Left cardiac atrium (tissue), 4 donors: Measurements from ENCODE around the gene C1GALT1. TPM values are rescaled to one million over a fixed set of nuclear protein-coding genes. Genes with fewer than 3 reads are reported as not detected.

Experiments used
- ATAC-seq, 2 donors: fragments of 200-7000 bp; cut with Tn5 transposase; one replicate each; pipeline ENCODE4 v1.9.1; 2020; ENCODE audit warnings: mild to moderate bottlenecking in 2 of 2, moderate library complexity in 2 of 2
- DNase-seq: peaks from one replicate; pipeline ENCODE4 v3.0.0-alpha.2; 2020
- intact Hi-C, 2 donors: fragments of 100-400 bp; cut with DNase I; formaldehyde crosslinking; loops; one replicate each; pipeline versions ENCODE4 v1.14.1 to v1.15.1; 2022 to 2023
- total RNA-seq, 2 donors: library from RNA; stranded (reverse); fragmentation: NEBNext Ultra II Directional; extraction: Animal tissue kit (Norgen Biotek cat#: 25700); gene quantifications; one replicate each; pipeline ENCODE4 v1.2.1, GENCODE V29; 2021
- donor health status: DM: no; HTN: yes; CAD: no.
- donor health status: DM: no; HTN: yes; CAD: no; lungs with severe emphysema.
- donor health status: DM: yes; HTN: yes; CAD: no.
- donor health status: Dilated cardiomyopathy.

The C1GALT1 gene
- total RNA-seq, 2 donors from 2014 or later: 17.2 to 21.6 TPM

DNA sequence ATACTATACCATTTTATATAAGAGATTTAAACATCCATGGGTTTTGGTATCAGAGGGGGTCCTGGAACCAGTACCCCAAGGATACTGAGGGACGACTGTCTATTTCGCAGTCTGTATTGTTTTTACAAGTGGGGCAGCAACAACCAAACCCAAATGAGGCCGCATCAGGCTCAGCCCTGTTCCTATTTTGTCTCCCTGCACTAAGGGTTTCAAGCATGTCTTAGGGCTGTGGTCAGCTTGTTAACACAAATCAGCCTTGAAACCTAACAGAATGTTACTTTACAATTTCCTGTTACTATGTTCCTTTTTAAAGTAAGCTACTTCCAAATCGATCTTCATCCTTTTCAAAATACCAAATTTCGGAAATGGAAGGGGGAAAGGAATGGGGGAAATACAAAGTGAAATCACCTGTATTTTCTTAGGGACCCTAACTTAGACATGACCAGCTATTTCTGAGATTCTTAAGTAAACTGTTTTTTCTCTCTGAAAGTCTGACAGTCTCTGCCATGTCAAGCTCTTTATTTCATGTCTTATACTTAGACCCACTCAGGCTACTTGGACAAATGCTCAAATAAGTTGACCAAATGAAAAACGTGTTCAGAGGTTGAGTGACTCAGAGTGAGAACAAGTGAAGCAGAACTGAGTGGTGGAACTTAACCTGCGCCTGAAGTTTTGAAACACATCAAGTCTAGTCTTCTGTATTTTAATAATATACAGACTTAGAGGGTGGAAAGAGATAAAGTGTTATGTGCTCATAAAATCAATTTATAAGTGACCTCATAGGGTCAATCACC lies 75.8 kb downstream of the C1GALT1 start:
- ATAC-seq (peak; percentile 15 to 38), DNase-seq (no peak)
- intact Hi-C loops: no loop called here

DNA sequence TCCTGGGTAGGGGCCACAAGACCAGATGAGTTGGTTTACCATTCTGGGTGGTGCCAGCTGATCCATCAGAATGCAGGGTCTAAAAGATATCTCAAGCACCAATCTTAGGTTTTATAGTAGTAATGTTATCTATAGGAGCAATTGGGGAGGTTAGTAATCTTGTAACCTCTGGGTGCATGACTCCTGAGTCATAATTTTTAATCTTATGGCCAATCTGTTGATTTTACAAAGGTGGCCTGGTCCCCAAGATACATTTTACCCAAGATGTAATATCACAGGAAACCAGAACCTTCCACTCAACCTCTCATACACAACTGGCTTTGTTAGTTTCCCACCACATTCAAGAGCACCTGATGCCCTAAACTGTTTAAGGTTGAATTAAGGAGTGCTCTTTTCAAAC lies 79.5 kb downstream of the C1GALT1 start:
- intact Hi-C loops: no loop called here
- DNase-seq (no peak), ATAC-seq (no peak)

DNA sequence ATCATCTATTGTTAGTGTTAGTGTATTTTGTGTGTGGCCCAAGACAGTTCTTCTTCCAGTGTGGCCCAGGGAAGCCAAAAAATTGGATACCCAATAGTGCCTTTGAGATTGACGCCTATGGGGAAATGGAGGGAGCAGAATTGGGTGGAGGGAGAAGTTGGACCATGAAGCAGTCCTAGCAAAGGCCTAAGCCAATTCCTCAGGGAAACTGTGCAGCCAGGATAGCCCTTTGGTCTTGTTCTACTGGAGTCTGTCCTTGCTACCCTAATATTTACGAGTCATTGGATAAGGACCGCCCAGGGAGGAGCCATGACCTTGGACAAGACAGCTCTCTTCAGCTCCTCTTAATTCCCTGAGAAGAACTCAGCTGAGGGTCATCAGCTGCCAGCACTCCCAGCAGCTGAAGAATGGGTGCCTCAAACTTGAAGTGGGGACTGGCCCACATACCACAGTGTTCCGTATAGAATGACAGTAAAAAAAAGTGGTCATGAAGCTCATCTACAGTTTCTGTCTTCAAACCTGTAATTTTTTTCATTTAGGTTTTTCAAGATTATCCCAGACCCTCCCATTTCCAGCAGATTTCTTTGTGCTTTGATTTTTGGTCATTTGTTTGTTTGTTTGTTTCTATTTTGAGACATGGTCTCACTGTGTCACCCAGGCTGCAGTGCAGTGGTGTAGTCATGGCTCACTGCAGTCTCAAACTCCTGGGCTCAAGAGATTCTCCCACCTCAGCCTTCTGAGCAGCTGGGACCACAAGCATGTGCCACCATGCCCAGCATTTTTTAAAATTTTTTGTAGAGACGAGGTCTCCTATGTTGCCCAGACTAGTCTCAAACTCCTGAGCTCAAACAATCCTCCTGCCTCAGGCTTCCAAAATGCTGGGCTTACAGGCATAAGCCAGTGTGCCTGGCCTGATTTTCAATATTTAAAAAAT lies 81.2 kb downstream of the C1GALT1 start:
- ATAC-seq (no peak), DNase-seq (no peak)
- intact Hi-C loops: no loop called here

DNA sequence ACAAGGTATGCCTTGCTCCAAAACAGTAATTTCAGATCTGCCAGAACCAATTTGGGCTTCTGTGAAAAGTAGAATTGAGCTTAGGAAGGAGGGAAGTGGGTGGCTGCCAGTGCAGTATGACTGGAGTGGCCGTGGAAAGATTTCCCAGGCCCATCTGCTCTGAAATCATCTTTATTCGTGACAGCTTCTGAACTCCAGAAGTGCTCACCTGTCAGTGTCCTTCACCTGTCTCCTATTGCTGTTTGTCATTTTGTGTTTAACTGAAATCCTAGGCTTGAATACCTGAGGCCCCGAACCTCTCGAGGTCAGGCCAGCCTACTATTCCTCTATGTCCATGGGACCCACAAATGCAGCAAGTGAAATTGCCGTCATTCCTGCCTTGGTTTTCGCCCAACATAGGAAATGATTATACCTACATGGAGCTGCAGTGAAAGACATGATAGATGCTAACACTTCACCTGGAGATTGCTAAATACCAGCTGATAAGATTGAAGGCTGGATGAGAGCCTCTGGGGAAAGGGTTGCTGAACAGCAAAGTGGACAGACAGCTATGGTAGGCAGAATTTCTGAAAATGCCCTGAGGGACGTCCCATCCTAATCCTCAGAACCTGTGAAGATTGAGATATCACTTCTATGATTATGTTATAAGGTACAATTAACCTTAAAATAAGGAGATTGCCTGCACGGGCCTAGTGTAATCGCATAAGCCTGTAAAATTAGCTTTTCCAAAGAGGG lies 82.1 kb downstream of the C1GALT1 start:
- no peak for DNase-seq
- intact Hi-C loops: no loop called here
- no peak for ATAC-seq

DNA sequence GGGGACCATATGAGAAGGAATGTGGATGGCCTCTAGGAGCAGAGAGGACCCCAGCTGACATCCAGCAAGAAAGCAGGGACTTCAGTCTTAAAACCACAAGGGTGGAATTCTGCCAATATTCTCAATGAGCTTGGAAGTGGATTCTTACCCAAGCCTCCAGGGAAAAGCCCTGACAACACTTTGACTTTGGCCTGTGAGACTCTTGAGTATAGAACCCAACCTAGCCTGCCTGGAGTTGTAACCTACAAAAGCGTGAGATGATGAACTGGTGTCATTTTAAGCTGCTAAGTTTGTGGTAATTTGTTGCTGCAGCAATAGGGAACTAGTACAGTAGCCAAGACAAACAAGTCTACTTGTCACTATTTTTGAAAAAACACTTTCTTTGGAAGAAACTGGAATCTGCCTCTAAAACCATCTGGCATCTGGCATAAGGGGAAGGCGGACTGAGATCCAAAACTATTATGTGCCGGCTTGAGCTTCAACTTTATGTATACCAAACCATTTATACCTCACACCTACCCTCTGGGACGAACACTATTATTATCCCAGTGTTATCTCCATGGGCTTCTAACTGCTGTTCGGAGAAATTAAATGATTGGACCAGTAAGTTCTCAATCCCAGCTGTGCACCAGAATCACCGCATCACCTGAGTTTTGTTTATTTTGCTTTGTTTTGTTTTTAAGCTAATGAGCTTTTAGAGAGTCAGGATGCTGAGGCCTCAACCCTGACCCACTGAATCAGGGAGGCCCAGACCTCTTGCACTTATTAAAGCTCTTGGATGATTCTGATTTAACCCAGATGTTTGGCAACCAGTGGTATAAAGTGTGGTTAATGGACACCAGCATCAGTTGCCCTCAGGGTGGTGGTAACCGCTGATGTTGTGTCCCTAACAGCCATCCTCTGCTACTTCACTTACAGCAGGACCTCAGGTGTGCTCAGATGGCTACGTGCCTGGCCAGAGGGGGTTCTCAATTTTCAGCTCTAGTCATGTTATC lies 83.0 kb downstream of the C1GALT1 start:
- intact Hi-C loops: no loop called here
- ATAC-seq (peak; percentile 38 to 56), DNase-seq (no peak)

DNA sequence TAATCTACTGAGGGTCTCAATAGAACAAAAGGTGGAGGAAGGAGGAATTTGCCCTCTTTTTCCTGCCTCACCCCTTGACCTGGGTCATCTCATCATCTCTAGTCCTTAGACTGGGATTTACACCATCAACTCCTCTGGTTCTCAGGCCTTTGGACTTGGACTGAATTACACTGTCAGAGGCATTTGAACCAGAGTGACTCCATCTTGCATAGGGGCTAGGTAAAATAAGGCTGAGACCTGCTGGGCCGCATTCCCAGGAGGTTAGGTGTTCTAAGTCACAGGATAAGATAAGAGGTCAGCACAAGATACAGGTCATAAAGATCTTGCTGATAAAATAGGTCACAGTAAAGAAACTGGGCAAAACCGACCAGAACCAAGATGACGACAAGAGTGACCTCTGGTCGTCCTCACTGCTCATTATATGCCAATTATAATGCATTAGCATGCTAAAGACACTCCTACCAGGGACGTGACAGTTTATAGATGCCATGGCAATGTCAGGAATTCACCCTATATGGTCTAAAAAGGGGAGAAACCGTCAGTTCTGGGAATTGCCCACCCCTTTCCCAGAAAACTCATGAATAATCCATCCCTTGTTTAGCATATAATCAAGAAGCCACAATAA lies 84.0 kb downstream of the C1GALT1 start:
- intact Hi-C loops: no loop called here
- DNase-seq (no peak), ATAC-seq (no peak)

DNA sequence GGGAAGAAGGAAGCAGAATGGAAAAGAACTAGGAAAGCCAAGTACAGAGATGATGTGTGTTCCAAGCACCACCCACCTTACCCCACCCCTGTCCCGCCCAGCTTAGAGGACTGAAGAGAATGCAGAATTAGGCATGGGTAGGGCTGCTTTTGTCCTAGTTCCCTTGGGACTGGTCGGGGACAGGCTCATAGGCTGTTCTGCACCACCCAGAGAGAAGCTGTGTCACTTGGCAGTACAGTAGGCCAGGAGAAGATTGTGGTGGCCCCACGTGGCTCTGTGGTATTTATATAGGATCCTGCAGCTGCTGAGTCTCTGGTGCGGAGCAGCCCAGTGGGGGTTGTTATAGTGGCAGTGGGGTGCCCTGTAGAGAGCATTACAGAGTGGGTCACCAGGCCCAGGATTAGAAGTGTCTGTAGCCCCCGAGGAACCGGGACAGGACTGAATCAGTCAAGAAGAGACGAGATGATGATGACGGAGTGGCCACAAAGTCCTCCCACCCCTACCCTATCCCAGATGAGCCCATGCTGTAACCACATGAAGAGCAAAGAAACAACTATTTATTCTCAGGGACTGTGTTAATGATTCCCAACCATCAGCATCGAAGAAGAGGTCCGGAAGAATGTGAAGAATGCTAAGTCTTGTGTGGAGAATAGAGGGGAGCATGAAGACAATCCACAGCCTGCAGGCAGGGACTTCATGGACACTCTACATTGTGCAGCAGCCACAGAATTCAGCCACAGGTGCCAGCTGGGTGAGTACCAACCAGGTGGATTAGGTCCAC lies 88.9 kb downstream of the C1GALT1 start:
- intact Hi-C loops: no loop called here
- DNase-seq (no peak), ATAC-seq (no peak)

DNA sequence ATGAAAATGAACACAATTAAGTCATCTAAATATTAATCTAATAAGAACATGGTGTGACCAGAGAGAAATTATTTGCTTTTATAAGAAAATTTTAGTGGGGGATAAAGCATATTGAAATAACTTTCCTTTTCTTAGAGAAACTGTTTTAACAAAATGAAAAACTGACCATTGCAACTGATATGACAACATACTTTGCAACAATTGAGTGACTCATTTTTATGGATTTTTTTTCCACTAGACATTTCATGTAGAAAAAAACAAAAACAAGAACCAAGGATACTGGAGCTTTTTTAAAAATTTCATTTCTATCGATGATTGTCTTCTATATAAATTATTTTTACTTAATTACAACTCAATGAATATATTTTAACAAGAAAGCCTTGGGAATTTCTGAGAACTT lies 90.0 kb downstream of the C1GALT1 start:
- intact Hi-C loops: no loop called here
- DNase-seq: no peak

DNA sequence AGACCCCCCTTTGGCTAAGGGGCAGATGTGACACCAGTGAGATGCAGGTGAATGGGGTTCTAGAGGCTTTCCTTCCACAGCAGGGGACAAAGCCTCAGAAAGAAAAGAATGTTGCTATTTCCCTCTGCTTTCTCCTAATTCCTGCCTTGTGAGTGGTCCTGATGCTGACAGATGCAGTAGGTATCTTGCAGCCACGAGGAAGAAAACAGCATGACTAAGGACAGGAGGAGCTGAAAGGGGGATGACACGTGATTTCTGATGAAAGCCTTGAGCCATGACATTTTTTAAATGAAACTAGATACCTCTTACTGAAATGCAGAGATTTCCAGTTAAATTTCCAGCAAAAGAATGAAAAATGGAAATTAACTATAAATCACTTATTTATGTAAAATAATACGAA lies 92.4 kb downstream of the C1GALT1 start:
- DNase-seq (no peak), ATAC-seq (no peak)
- intact Hi-C loops: no loop called here

More for the DNA sequence above, 90.0 kb downstream of the C1GALT1 start:
- ATAC-seq: no peak

DNA sequence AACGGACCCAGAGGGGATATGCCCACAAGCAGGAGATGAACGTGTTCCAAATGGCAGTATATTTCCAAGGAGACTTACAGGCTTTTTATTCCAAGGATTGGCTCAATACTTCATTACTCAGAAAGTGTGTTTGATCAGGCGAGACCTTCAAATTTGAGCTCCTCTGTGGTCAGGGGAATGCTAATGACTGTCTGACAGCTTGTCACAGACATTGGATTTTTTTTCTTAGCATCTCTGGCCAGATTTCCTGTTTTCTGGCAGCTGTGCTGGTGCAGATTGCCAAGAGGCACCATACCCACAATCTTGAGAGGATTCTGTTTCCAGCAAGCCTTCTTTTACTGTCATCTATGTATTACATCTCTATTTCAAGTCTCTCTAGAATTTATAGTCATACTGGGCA lies 93.8 kb downstream of the C1GALT1 start:
- DNase-seq (no peak), ATAC-seq (no peak)
- intact Hi-C loops: no loop called here

DNA sequence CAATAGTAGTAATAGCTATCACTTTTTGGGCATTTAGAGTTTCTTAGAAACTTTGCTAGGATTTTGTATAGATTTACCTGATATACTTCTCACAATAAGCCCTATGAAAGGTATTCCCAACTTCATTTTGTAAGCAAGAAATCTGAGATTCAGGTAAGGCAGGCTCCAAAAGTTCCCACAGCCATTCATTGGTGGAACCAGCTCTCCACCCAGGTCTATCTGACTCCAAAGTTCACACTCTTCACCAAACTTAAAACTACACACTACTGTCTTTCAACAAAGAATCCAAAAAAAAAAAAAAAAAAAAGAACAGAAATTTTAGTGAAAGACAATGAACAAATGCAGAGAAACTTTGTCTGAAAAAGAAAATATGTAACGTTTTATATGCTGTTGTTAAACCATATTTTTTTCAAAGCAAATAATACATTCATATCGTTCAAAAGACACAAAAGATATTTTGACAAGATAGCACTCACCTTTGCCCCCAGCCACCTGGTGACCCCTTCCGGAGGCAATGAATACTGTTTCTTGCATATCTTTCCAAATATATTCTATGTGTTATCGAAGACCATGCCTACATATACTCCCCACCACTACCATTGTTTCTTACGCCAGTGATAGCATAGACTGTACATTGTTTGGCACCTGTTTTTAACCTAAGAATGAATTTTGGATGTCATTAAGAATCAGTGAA lies 108.2 kb downstream of the C1GALT1 start:
- intact Hi-C loops: no loop called here
- no peak for DNase-seq
- no peak for ATAC-seq

DNA sequence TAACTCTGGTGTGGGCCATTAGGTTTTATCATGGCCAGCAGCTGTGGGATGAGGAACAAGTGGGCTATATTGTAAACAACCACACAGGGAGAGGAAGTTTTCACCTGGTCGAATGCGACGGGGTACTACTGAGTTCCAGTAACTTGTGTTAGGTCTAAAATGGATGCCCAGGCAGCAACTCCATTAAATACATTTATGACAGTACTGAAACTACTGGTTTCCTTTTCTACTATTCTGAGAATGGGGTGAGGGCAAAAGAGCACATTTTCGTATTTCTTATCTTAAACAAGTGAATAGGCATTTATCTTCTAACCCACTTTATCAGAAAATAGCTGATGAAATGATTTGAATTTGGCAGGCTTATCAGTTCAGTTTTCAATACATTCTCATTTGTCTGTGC lies 109.7 kb downstream of the C1GALT1 start:
- intact Hi-C loops: no loop called here
- DNase-seq: no peak
- no peak for ATAC-seq

DNA sequence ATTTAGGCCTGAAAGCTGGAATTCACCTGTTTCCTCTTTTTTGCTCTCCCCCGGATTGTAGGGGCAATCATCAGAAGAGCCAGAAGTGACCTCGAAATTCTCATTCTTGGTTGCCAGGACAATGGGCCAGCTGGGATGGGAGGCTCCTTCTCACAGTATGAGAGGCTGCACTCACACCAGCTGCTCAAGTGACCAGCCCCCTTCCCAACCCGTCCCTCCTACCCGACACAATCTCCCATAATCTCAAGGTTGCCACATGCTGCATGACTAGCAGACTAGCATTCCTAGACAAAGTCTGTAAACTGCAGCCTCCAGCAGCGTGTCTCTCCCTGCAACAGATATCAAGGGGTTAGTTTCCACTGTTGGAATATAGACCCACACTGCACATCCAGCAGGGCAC lies 110.3 kb downstream of the C1GALT1 start:
- no peak for ATAC-seq
- intact Hi-C loops: no loop called here

DNA sequence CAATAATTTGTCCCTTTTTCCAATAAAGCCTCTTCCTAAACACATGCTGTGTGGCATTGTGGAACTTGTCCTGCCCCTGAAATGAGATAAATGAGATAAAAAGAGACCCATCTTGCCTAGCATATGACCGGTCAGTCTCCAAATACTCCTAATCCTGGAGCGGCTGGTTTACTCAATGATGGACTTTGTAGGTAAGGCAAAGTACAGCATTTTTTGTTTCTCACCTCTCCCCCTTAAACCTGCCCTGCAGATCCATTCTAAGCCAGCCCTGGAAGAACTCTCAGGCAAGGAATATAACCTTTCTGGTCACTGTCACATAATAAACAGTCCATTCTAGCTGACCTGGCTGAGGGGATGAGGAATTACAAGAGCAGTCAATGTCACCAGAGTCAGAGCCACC lies 110.7 kb downstream of the C1GALT1 start:
- intact Hi-C loops: no loop called here
- no peak for ATAC-seq
- no peak for DNase-seq

More for the DNA sequence above, 110.3 kb downstream of the C1GALT1 start:
- DNase-seq: no peak

DNA sequence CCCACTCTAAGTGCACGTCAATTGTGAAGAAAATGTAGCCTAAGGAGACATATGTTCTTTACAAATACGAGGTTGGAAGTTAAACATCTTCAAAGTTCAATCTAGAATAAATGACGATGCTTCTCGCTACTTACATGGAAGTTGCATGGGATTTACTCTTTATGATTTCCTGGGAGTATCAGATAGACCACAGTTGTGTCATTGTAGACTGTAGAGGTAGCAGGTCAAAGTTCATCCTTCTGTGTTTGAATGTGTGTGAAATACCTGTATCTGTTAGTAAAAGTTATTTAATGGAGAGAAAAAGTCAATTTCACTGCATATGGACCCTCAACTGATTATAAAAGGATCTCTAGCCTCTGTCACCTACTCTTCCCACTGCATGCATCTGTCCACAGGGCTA lies 112.6 kb downstream of the C1GALT1 start:
- ATAC-seq (no peak), DNase-seq (no peak)
- intact Hi-C loops: no loop called here
